ENCODE measurements around the gene LIN7A.
A peak's percentile ranks its signal among the peaks of the same experiment; 100 is the strongest.
"Not testable (repeated sequence)": the region's sequence is repeated elsewhere in the genome, so short reads cannot be mapped to it uniquely, and the experiment has no call there.

The LIN7A gene

DNA sequence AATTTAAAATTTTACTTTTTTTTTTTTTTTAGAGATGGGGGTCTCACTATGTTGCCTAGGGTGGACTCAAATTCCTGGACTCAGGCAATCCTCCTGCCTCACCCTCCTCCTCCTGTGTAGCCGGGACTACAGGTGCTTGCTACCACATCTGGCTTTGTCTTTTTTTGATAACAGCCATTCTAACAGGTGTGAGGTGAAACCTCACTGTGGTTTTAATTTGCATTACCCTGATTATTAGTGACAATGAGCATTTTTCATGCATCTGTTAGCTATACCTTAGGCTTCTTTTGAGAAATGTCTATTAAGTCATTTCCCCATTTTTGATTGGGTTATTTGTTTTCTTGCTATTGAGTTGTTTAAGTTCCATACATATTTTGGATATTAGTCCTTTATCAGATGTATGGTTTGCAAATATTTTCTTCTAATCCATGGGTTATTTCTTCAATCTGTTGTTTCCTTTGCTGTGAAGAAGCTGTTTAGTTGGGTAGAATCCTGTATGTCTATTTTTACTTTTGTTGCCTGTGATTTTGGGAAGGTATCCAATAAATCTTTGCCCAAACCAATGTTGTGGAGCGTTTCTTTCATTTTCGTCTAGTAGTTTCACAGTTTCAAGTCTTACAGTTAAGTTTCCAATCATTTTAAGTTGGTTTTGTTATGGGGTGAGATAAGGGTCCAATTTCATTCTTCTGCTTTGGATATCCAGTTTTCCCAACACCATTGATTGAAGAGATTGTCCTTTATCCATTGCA is 134.9 kb downstream of the LIN7A start:
- no peak for DNase-seq

DNA sequence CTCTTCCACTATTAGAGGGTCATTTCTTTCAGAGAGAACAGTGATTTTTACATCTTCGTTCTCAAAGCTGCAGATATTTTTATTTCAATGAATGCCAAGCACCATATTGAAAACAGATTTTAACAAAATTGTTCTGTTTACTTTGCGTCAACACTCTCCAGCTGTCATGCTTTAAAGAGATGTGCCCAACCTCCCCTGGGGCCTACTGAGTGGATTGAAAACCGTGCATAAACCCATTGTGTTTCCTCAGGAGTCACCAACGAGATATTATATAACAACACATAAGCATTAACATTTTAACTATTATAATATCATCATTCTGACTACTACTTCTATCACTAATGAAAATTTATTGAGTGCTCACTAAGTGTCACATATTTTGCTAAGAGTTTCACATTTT is 139.5 kb downstream of the LIN7A start:
- DNase-seq: no peak

DNA sequence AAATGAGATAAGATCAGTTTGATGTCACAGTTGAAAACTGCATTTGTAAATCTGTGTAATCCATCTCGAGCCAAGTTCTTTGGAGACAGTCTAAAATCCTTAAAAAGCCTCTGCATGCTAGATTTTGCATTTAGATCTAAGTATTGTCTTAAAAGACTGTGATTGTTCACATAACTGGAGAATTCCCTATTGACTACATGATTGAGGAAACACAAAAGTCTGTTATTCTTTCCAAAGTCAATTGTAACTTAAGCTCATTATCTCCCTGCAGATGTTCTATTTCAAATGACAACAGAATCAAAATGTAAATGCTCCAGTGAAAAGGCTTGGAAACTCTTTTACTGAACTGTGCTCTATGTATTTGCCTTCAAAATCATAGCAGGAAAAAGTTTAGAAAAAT is 143.2 kb downstream of the LIN7A start:
- DNase-seq: no peak

GRCh38 chr12:80792861-80793260 is 144.9 kb downstream of the LIN7A start:
- no peak for DNase-seq

GRCh38 chr12:80791863-80792262 is 145.9 kb downstream of the LIN7A start:
- no peak for DNase-seq

DNA sequence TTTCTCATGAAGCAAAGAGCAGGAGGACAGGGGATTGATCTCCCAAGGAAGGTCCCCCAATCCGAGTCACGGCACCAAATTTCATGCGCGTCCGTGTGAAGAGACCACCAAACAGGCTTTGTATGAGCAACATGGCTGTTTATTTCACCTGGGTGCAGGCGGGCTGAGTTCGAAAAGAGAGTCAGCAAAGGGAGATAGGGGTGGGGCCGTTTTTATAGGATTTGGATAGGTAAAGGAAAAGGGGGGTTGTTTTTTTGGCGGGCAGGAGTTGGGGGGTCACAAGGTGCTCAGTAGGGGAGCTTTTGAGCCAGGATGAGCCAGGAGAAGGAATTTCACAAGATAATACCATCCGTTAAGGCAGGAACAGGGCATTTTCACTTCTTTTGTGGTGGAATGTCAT is 149.3 kb downstream of the LIN7A start:
- not testable (repeated sequence) for DNase-seq

- not testable (repeated sequence) for DNase-seq
These were observed 154.7 kb downstream of the LIN7A start for GRCh38 chr12:80782963-80783470.

DNA sequence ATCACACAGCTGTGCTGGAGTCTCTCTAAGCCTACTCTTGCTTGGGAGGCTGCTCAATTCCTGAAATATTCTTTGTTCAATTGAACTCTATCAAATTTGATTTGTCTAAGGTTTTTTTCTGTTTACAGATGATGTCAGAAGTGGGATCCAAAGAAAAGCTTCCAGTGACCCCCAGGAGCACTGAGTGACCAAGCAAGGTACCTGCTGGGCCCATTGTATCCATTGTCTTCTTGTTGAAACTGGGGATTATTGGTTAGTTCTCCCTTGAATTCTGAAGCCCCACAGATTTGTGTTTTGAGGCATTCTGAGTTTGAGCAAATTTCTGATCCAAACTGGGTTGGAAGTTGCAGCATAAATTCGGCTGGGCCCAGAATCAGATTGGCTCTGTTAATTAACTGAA is 156.4 kb downstream of the LIN7A start:
- no peak for DNase-seq

DNA sequence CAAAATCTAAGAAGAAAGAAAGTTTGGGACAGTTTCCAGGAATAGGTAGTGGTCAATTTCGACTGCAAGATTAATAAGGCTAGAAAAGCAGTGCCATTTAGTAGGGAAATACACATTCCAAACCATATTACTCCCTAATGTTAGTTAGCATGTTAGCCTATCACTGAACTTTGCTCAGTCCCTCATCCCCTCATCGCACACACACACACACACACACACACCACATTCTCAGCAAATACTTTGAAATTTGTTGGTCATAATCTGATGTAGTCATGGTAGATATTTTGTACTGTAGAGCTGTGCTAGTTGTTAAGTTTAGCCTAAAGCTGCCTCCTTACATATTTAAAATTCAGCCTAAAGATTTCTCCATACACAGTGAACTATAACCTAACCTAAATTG is 157.0 kb downstream of the LIN7A start:
- no peak for DNase-seq

DNA sequence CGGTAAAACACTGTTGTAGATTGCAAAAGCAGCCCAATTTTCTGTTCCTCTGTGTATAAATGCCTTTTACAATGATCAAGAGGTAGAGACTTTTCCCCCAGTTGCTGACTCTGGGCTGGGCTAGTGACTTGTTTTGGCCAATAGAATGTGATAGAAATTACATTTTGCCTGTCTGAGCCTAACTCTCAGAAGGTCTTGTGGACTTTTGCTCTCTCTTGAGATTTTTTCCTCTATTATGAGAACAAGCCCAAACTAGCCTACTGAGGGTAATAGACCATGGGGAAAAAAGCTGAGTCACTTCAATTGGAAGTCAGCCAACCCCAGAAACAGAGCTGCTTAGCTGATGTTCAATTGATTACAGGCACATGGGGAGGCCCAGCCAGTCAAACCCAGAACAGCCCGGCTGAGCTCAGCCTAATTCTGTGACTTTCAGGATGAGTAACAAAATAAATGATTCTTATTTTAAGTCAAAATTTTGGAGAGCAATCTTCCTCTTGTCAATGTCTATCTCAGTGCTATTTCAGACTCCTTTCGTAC is 159.7 kb downstream of the LIN7A start:
- peak; percentile 41 for DNase-seq

GRCh38 chr12:80777587-80777986 is 160.1 kb downstream of the LIN7A start:
- DNase-seq: no peak

DNA sequence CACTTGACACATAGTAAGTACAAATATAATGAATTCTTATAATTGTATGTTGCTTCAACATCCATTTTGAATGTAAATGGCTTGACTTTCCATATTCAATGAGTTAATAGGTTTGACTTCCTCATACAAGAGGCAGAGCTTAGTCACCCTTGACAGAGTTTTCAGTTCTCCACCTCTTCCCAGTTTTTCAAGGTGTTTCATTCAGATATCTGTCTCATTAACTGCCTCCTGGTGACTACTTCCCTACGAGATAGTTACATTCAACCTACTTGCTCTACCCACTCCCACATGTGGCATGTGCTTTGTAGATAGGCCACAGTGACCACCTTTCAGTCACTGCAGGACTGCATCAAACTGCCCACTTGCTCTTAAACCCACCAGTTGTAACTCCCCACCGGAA is 161.0 kb downstream of the LIN7A start:
- DNase-seq: no peak

- DNase-seq: no peak
These were observed 166.8 kb downstream of the LIN7A start for GRCh38 chr12:80770958-80771357.

- DNase-seq: no peak
These were observed 168.1 kb downstream of the LIN7A start for GRCh38 chr12:80769553-80770140.

- no peak for DNase-seq
These were observed 170.8 kb downstream of the LIN7A start for GRCh38 chr12:80766897-80767296.

DNA sequence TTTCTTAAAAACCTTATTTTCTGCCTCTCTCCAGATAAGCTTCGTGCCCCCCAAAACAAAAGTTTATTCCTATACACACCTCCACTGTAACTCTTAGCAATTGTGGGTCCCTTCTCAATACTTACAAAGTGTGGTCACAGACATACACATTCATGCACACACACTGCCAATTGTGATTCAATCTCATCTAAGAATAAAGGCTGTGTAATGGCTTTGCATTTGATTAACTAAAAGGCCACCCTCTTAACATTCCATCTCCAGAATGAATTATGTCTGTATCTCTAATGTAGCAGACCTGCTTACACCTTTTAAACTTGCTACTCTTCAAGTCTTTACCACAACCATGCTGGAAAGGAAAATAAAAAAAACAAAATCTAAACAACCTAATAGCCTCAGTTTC is 171.5 kb downstream of the LIN7A start:
- DNase-seq: no peak

- DNase-seq: peak; percentile 30
These were observed 173.9 kb downstream of the LIN7A start for GRCh38 chr12:80763874-80764273.

DNA sequence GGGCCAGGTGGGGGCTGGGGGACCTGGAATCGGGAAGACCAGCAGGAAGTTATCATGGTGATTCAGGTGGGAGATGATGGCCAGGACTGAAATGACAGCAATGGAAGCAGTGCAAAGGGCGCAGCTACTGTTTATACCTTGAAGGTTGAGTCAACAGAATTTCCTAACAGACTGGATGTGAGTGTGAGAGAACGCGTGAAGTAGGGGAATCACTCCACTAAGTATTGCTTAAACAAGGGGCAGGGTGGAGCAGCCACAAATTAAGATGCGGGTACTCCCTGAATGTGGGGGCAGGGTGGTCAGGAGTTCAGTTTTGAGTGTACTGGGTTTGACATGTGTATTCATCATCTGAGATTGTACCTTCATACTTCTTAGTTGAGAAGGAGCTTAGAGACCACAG is 175.9 kb downstream of the LIN7A start:
- DNase-seq: no peak

- no peak for DNase-seq
These were observed 180.9 kb downstream of the LIN7A start for GRCh38 chr12:80756875-80757274.

DNA sequence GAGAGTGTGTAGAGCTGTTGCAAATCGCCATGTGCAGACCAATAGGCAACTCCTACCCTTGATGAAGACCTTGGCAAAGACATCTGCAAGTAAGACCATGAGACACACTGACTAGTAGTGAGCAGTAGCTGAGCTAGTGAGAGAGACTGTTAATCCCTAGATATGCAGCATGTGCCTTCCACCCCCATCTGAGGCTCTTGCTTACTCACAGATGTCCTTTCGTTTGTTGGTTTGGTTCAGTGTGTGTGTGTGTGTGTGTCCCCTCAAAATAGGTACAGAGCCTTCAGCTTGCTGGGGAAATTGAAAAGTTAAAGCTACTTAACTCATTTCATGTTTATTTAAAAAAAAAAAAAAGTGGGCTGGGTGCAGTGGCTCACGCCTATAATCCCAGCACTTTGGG is 183.5 kb downstream of the LIN7A start:
- DNase-seq: no peak

DNA sequence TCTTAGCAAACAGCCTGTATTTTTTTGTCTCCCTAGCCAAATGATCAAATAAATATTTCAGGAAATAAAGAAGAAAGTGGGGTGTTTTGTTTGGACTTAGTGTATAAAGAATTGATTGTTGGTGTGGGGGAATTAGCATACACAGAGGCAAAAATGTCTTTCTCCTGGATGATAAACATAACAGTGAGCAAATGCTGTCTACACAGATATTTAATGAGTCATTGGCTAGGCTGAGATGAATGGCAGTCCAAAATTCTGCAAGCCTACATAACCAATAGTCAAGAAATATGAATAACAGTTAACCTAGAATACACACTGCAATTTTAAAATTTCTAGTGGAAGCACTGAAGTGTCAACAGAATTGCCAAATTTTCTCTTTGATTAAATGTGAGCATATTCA is 185.3 kb downstream of the LIN7A start:
- DNase-seq: no peak

GRCh38 chr12:80749456-80749855 is 188.3 kb downstream of the LIN7A start:
- no peak for DNase-seq

DNA sequence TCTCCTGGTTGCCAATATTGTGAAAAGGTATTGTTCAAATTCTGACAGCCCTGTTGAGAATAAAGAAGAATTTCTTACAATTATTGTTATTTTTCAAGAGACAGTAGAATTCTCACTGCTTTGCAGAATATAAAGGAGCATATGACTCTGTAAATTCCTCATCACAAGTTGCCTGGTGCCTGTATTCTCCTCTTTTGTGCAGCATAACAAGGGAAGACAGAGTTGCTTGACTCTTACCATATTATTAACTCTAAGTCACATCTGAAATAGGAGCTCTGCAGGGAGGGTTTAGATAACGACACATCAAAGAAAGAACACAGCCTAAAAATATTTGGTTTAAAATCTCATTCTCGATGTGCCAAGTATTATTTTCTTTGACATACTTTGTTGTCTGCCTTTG is 189.9 kb downstream of the LIN7A start:
- DNase-seq: no peak

- DNase-seq: no peak
These were observed 191.8 kb downstream of the LIN7A start for GRCh38 chr12:80745851-80746505.
